Vagina (tissue), 2 donors: Measurements from ENCODE around the gene ITGAL.

Experiments
- POLR2A ChIP-seq, 2 donors: fragments of 450-650 bp; IDR thresholded peaks; one replicate each; pipeline ENCODE4 v1.6.1; 2017; ENCODE audit warnings: antibody characterized with exemption in 2 of 2, mild to moderate bottlenecking in 2 of 2, moderate library complexity in 2 of 2
- TF ChIP-seq, protein P1 (sequence below), 3 experiments: fragments of 450-650 bp in 2 of 3; fragments of 200-600 bp in 1 of 3; sonication (generic) in 1 of 3; IDR thresholded peaks; one replicate each; pipeline ENCODE4 v1.5.1; 2017 to 2019; ENCODE audit warnings: antibody characterized with exemption in 3 of 3, mild to moderate bottlenecking in 2 of 3, moderate library complexity in 2 of 3

DNA sequence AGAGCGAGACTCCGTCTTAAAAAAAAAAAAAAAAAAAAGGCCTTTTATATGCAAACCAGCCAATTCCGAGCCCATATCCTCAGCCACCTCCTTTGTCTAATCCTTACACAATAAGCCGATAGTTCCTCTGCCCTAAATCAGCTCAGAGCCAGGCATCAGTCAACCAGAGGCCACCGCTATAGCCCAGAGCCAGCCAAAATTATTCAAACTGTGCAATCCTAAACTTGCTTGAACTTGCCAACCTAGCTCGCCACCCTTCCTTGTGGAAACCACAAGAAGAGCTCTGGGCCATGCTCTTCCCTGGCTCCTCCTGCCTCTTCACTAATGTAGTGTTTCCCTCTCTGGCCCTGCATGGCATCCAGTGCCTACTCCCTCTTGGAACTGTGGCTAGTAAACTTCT, 17.7 kb downstream of the ITGAL start:
- TF ChIP-seq, protein P1, sequence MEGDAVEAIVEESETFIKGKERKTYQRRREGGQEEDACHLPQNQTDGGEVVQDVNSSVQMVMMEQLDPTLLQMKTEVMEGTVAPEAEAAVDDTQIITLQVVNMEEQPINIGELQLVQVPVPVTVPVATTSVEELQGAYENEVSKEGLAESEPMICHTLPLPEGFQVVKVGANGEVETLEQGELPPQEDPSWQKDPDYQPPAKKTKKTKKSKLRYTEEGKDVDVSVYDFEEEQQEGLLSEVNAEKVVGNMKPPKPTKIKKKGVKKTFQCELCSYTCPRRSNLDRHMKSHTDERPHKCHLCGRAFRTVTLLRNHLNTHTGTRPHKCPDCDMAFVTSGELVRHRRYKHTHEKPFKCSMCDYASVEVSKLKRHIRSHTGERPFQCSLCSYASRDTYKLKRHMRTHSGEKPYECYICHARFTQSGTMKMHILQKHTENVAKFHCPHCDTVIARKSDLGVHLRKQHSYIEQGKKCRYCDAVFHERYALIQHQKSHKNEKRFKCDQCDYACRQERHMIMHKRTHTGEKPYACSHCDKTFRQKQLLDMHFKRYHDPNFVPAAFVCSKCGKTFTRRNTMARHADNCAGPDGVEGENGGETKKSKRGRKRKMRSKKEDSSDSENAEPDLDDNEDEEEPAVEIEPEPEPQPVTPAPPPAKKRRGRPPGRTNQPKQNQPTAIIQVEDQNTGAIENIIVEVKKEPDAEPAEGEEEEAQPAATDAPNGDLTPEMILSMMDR (IDR thresholded peaks at IDR 0.05): no peak
- TF ChIP-seq POLR2A (IDR thresholded peaks at IDR 0.05): no peak
